NT2/D1 (cell line): ENCODE measurements around the gene DNAH1.

Source experiments
- SUZ12 ChIP-seq: IDR thresholded peaks from 2 replicates; pipeline ENCODE4 v1.6.1; 2011; ENCODE audit not compliant: insufficient read length, insufficient read depth; ENCODE audit errors: extremely low read depth
- YY1 ChIP-seq: IDR thresholded peaks from 2 replicates; pipeline ENCODE4 v1.6.1; 2011; ENCODE audit not compliant: insufficient read length, insufficient read depth
- ZNF274 ChIP-seq: IDR thresholded peaks from 2 replicates; pipeline ENCODE4 v1.6.1; 2011; ENCODE audit warnings: mild to moderate bottlenecking, low read depth, low read length

DNA sequence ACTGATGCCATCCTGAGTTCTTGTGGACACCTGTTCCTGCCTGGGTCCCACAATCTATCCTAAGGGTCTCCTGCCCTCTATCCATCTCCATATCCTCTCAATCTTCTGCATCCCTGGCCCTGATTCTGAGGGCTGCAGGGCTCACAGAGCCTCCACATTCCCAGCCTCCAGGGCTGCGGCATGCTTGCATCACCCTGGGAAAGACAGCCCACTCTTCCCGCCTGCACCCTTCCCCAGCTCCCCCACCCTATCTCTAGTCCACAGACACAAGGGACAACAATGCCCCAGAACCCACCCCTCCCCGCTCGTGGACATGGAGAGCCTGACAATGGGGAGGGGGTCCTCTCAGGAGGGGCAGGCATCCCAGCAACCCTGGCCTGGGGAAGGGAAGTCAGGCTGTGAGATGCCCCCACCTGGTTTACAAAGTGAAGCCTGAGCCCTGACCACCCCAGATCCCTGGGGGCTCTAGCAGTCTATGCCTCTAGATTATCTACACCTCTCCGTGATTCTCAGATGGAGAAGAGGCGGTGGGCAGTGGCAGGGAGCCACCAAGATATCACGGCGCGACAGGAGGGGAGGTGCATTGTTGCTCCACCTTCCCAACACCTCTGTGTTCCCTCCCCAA is 118.5 kb downstream of the DNAH1 start:
- TF ChIP-seq YY1 (no peak), ZNF274 (no peak), SUZ12 (no peak)
